CD8-positive, alpha-beta memory T cell (primary cell): ENCODE data around the gene SGSH. TPM values are rescaled to one million over a fixed set of nuclear protein-coding genes. Genes with fewer than 3 reads are reported as not detected.
A peak's percentile ranks its signal among the peaks of the same experiment; 100 is the strongest.

Experiments
- CTCF ChIA-PET: fragments of 350-600 bp; sonication (Branson Sonifier 250); formaldehyde crosslinking; loops from one replicate; lab custom pipeline; 2021; ENCODE audit warnings: antibody characterized with exemption; lab: Charles Lee
- POLR2A ChIA-PET: fragments of 350-600 bp; sonication (Branson Sonifier 250); formaldehyde crosslinking; loops from one replicate; lab custom pipeline; 2021; ENCODE audit warnings: antibody characterized with exemption; lab: Charles Lee
- DNase-seq, 5 donors: peaks; one replicate each; pipeline versions ENCODE4 v3.0.0 to v3.0.0-alpha.2; 2020 to 2022; ENCODE audit warnings: mixed read lengths in 1 of 5
- H3K27ac ChIP-seq: one replicate; pipeline ENCODE4 v1.7.0; 2013; ENCODE audit warnings: low read depth, mild to moderate bottlenecking, low read length, moderate library complexity
- H3K27me3 ChIP-seq: 2 replicates; pipeline ENCODE4 v1.7.0; 2013; ENCODE audit warnings: low read length, mild to moderate bottlenecking; ENCODE audit not compliant: insufficient read depth, poor library complexity, severe bottlenecking
- H3K36me3 ChIP-seq: 2 replicates; pipeline ENCODE4 v1.7.0; 2013; ENCODE audit warnings: mild to moderate bottlenecking, low read length, moderate library complexity; ENCODE audit not compliant: insufficient read depth
- H3K4me1 ChIP-seq: 2 replicates; pipeline ENCODE4 v1.7.0; 2013; ENCODE audit warnings: mild to moderate bottlenecking, low read length, moderate library complexity; ENCODE audit not compliant: insufficient read depth
- H3K4me3 ChIP-seq: 2 replicates; pipeline ENCODE4 v1.7.0; 2013; ENCODE audit warnings: mild to moderate bottlenecking, low read length
- H3K9me3 ChIP-seq: 2 replicates; pipeline ENCODE4 v1.7.0; 2013; ENCODE audit warnings: mild to moderate bottlenecking, low read length
- H3K27ac Mint-ChIP-seq, 8 donors: one replicate each; pipeline ENCODE4 v1.8.0; 2020 to 2021; ENCODE audit warnings: mixed read lengths in 8 of 8, mild to moderate bottlenecking in 6 of 8, inconsistent platforms in 3 of 8, moderate library complexity in 3 of 8
- H3K27me3 Mint-ChIP-seq, 2 donors: one replicate each; pipeline ENCODE4 v1.8.0; 2020 to 2021; ENCODE audit warnings: mixed read lengths in 2 of 2, mild to moderate bottlenecking in 1 of 2, moderate library complexity in 1 of 2
- H3K36me3 Mint-ChIP-seq, 3 donors: one replicate each; pipeline ENCODE4 v1.8.0; 2020 to 2021; ENCODE audit warnings: mixed read lengths in 3 of 3, inconsistent platforms in 1 of 3, mild to moderate bottlenecking in 1 of 3
- H3K4me1 Mint-ChIP-seq, 3 donors: one replicate each; pipeline ENCODE4 v1.8.0; 2020 to 2021; ENCODE audit warnings: mixed read lengths in 3 of 3, inconsistent platforms in 1 of 3, mild to moderate bottlenecking in 1 of 3
- H3K4me3 Mint-ChIP-seq, 7 donors: one replicate each; pipeline ENCODE4 v1.8.0; 2020 to 2021; ENCODE audit warnings: mixed read lengths in 7 of 7, mild to moderate bottlenecking in 6 of 7, moderate library complexity in 4 of 7, inconsistent platforms in 2 of 7
- H3K9me3 Mint-ChIP-seq, 5 donors: one replicate each; pipeline ENCODE4 v1.8.0; 2020 to 2022; ENCODE audit warnings: mixed read lengths in 5 of 5, mild to moderate bottlenecking in 3 of 5, moderate library complexity in 2 of 5, inconsistent platforms in 1 of 5
- polyA plus RNA-seq: library from polyadenylated mRNA; unstranded; fragments of 300-500 nt; fragmentation: Illumina TruSeq; gene quantifications from one replicate; pipeline ENCODE4 v1.2.3, GENCODE V29; 2021
- total RNA-seq, 2 experiments: library from RNA; stranded (reverse); gene quantifications; one replicate each; pipeline ENCODE4 v1.2.3, GENCODE V29; 2021

SGSH gene
- total and polyA plus RNA-seq, 3 experiments from 2014 or later: 23.2 to 46.7 (median 27.2) TPM

GRCh38 chr17:80263253-80264204 lies 43.4 kb upstream of the SGSH start:
- peak; percentile 75 to 91 (median 79) for DNase-seq
- Mint-ChIP-seq H3K36me3 (peaks cover 8 to 30% (median 9%) of the 10 kb centered on the region in 3 donors), H3K27me3 (peaks cover 0 to 8% of the 10 kb centered on the region in 2 donors), H3K9me3 (no peaks in the 10 kb centered on the region), H3K27ac (peak overlapping the region; percentile 79 to 97 (median 94)), H3K4me1 (peaks cover 50 to 59% (median 55%) of the 10 kb centered on the region in 3 donors), H3K4me3 (peak overlapping the region; percentile 93 to 100 (median 96))
- Histone ChIP-seq H3K27me3 (no peaks in the 10 kb centered on the region), H3K4me3 (peak overlapping the region; percentile 98), H3K27ac (peak overlapping the region; percentile 87), H3K36me3 (peaks cover 7% of the 10 kb centered on the region), H3K4me1 (peaks cover 59% of the 10 kb centered on the region), H3K9me3 (no peaks in the 10 kb centered on the region)
- ChIA-PET POLR2A (interaction anchor here (1.9 to 2.6 kb wide), 2 partner anchors 8 to 15 kb away, joined by 6 to 12 read pairs; no protein-coding TSS in a partner anchor), CTCF (interaction anchor here (0.6 to 2.8 kb wide), 5 partner anchors 11 to 725 kb away, joined by 3 to 13 read pairs (median 4); partner anchors contain the start of gene GAA)

DNA sequence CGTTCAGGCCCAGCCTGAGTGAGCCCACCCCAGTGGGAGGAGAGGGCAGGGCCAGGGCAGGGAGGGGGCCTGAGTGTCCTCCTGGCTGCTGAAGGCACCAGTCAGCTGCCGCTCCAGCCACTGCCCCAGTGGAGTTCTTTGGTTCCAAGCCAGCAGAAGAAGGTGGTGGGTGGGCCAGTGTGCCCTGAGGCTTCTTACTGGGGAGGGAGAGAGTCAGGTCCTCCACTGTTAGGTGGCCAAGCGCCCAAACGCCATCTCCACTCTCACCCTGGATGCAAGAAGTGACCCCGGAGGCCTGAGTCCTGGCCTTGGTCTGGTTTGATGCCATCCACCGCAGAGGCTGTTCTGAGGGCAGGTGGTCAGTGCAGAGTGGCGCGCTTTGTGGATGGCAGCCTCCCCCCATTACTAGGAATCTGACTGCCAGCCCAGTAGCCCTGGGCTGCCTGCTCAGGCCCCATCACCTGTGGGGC lies 42.7 kb upstream of the SGSH start:
- Histone ChIP-seq H3K4me1 (peaks cover 52% of the 10 kb centered on the region), H3K36me3 (peaks cover under 1% of the 10 kb centered on the region), H3K27ac (peak overlapping the region; percentile 87), H3K9me3 (no peaks in the 10 kb centered on the region), H3K27me3 (no peaks in the 10 kb centered on the region), H3K4me3 (peak overlapping the region; percentile 98)
- CTCF ChIA-PET: interaction anchor here (0.6 to 1.0 kb wide), 2 partner anchors 66 to 726 kb away, joined by 3 read pairs; no protein-coding TSS in a partner anchor
- Mint-ChIP-seq H3K4me1 (peaks cover 52 to 66% (median 60%) of the 10 kb centered on the region in 3 donors), H3K4me3 (peak overlapping the region; percentile 93 to 100 (median 96)), H3K27ac (peak overlapping the region in 3 of 8 donors; percentile 86 to 97 (median 96)), H3K36me3 (peaks cover 8 to 27% (median 9%) of the 10 kb centered on the region in 3 donors), H3K9me3 (no peaks in the 10 kb centered on the region), H3K27me3 (peaks cover 0 to 8% of the 10 kb centered on the region in 2 donors)
- POLR2A ChIA-PET: interaction anchor here (1.9 kb wide), 1 partner anchor 15 kb away, joined by 6 read pairs; no protein-coding TSS in a partner anchor
- no peak for DNase-seq

GRCh38 chr17:80262291-80262690 lies 42.2 kb upstream of the SGSH start:
- Histone ChIP-seq H3K36me3 (no peaks in the 10 kb centered on the region), H3K9me3 (no peaks in the 10 kb centered on the region), H3K27ac (peak overlapping the region; percentile 87), H3K4me1 (peaks cover 47% of the 10 kb centered on the region), H3K27me3 (no peaks in the 10 kb centered on the region), H3K4me3 (peak overlapping the region; percentile 98)
- Mint-ChIP-seq H3K27me3 (peaks cover 0 to 8% of the 10 kb centered on the region in 2 donors), H3K9me3 (no peaks in the 10 kb centered on the region), H3K4me1 (peaks cover 50 to 70% (median 55%) of the 10 kb centered on the region in 3 donors), H3K27ac (peak overlapping the region; percentile 89 to 98 (median 95)), H3K36me3 (peaks cover 4 to 23% (median 9%) of the 10 kb centered on the region in 3 donors), H3K4me3 (peak overlapping the region; percentile 89 to 99 (median 93))
- DNase-seq: no peak
- ChIA-PET CTCF (no interaction called here), POLR2A (interaction anchor here (0.9 to 1.9 kb wide), 2 partner anchors 8 to 16 kb away, joined by 5 to 6 read pairs; no protein-coding TSS in a partner anchor)

DNA sequence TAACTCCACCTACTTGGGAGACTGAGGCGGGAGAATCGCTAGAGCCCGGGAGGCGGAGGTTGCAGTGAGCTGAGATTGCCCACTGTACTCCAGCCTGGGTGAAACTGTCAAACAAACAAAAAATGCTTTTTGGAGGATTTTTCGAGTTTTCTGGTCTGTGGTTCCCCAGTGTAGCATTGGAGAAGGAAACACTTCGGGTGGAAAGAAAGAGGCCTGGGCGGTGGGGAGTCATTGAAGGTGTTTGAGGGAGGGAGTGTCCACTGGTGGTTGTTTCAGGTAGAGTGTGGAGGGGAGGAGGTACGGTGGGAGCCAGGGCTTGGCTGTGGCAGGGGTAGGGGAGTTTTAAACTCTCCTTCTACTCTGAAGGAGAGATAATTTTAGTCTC lies 41.8 kb upstream of the SGSH start:
- Mint-ChIP-seq H3K9me3 (no peaks in the 10 kb centered on the region), H3K4me1 (peaks cover 48 to 71% (median 52%) of the 10 kb centered on the region in 3 donors), H3K27ac (peak overlapping the region; percentile 89 to 98 (median 95)), H3K36me3 (peaks cover 4 to 22% (median 9%) of the 10 kb centered on the region in 3 donors), H3K27me3 (peaks cover 0 to 8% of the 10 kb centered on the region in 2 donors), H3K4me3 (peak overlapping the region; percentile 89 to 99 (median 93))
- Histone ChIP-seq H3K4me3 (peak overlapping the region; percentile 98), H3K36me3 (no peaks in the 10 kb centered on the region), H3K27ac (peak overlapping the region; percentile 87), H3K9me3 (no peaks in the 10 kb centered on the region), H3K27me3 (no peaks in the 10 kb centered on the region), H3K4me1 (peaks cover 45% of the 10 kb centered on the region)
- ChIA-PET POLR2A (interaction anchor here (0.6 to 0.9 kb wide), 2 partner anchors 9 to 42 kb away, joined by 5 to 7 read pairs; partner anchors contain the start of gene SGSH), CTCF (no interaction called here)
- no peak for DNase-seq

GRCh38 chr17:80261159-80261894 lies 41.2 kb upstream of the SGSH start:
- ChIA-PET POLR2A (interaction anchor here (0.6 to 0.9 kb wide), 2 partner anchors 9 to 42 kb away, joined by 5 to 7 read pairs; partner anchors contain the start of gene SGSH), CTCF (no interaction called here)
- Mint-ChIP-seq H3K27ac (peak overlapping the region; percentile 89 to 98 (median 95)), H3K27me3 (peaks cover 0 to 8% of the 10 kb centered on the region in 2 donors), H3K36me3 (peaks cover 4 to 21% (median 9%) of the 10 kb centered on the region in 3 donors), H3K4me1 (peaks cover 48 to 66% (median 52%) of the 10 kb centered on the region in 3 donors), H3K9me3 (no peaks in the 10 kb centered on the region), H3K4me3 (peak overlapping the region; percentile 89 to 99 (median 93))
- Histone ChIP-seq H3K27ac (peak overlapping the region; percentile 87), H3K9me3 (no peaks in the 10 kb centered on the region), H3K4me1 (peaks cover 39% of the 10 kb centered on the region), H3K36me3 (no peaks in the 10 kb centered on the region), H3K4me3 (peak overlapping the region; percentile 98), H3K27me3 (no peaks in the 10 kb centered on the region)
- peak; percentile 38 to 87 (median 73) for DNase-seq

- ChIA-PET CTCF (no interaction called here), POLR2A (interaction anchor here (0.7 kb wide), 1 partner anchor 28 kb away, joined by 3 read pairs; no protein-coding TSS in a partner anchor)
- no peaks in the 10 kb centered on the region for H3K9me3 ChIP-seq
- H3K27ac ChIP-seq: peak within 1 kb of the TSS; percentile 89
- no peaks in the 10 kb centered on the region for H3K36me3 ChIP-seq
- H3K4me1 ChIP-seq: peaks cover 34% of the 10 kb centered on the region
- H3K4me3 ChIP-seq: peak within 1 kb of the TSS; percentile 98
- Mint-ChIP-seq H3K4me3 (peak within 1 kb of the TSS; percentile 89 to 99 (median 93)), H3K9me3 (no peaks in the 10 kb centered on the region), H3K27me3 (peaks cover 0 to 8% of the 10 kb centered on the region in 2 donors), H3K36me3 (peaks cover 2 to 18% (median 6%) of the 10 kb centered on the region in 3 donors), H3K27ac (peak within 1 kb of the TSS; percentile 93 to 99 (median 97)), H3K4me1 (peaks cover 45 to 62% (median 49%) of the 10 kb centered on the region in 3 donors)
- DNase-seq: peak; percentile 48 to 78 (median 65)
- no peaks in the 10 kb centered on the region for H3K27me3 ChIP-seq
These were observed 40.6 kb upstream of the SGSH start, which contains the start of gene RNF213 for GRCh38 chr17:80260791-80261158. RNF213 (plus strand) TSS chr17:80260852; CDS start chr17:80263682, 2,830 bp downstream.

DNA sequence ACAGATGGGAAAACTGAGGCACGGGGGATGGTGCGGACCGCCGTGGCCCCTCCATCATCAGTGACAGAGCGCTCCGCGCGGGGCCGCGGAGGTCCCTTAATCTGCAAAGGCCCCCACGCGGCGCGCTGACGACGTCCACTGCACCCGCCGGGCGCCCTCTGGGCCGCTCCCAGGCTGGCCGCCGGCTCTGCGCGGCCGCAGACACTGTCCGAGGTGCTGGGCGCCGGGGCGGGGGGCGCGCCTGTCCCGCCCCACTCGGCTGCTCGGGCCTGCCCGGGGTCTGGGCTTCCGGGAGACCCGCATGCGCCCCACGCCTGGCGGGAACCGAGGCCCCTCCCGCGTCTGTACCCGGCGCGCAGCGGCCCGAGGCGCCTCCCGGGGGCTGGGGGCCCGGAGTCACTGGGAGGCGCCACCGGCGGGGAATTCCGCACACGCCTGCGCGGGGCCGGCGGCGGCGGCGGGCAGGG lies 40.0 kb upstream of the SGSH start:
- Mint-ChIP-seq H3K4me1 (peaks cover 41 to 60% (median 48%) of the 10 kb centered on the region in 3 donors), H3K27me3 (peaks cover 0 to 8% of the 10 kb centered on the region in 2 donors)
- CTCF ChIA-PET: no interaction called here

More for the DNA sequence above, 40.0 kb upstream of the SGSH start:
- DNase-seq: peak; percentile 79 to 91 (median 83)
- peak overlapping the region; percentile 89 for H3K27ac ChIP-seq
- Mint-ChIP-seq H3K9me3 (no peaks in the 10 kb centered on the region), H3K4me3 (peak overlapping the region; percentile 86 to 93 (median 90)), H3K36me3 (peaks cover 0 to 14% (median 3%) of the 10 kb centered on the region in 3 donors), H3K27ac (peak overlapping the region; percentile 93 to 99 (median 97))
- H3K4me1 ChIP-seq: peaks cover 27% of the 10 kb centered on the region
- H3K27me3 ChIP-seq: no peaks in the 10 kb centered on the region
- H3K4me3 ChIP-seq: peak overlapping the region; percentile 50
- H3K9me3 ChIP-seq: no peaks in the 10 kb centered on the region
- POLR2A ChIA-PET: interaction anchor here (0.7 kb wide), 1 partner anchor 27 kb away, joined by 3 read pairs; no protein-coding TSS in a partner anchor
- H3K36me3 ChIP-seq: no peaks in the 10 kb centered on the region
